GM18502 (cell line): ENCODE measurements around the gene FOXRED2.
"Not testable (repeated sequence)": the region's sequence is repeated elsewhere in the genome, so short reads cannot be mapped to it uniquely, and the experiment has no call there.

Experiments
- ATAC-seq: cut with Tn5 transposase; IDR thresholded peaks from one replicate; pipeline ENCODE4 v1.9.1; 2021; ENCODE audit warnings: mild to moderate bottlenecking; ENCODE audit not compliant: unreplicated experiment, poor library complexity

The FOXRED2 gene

GRCh38 chr22:36452978-36453607 lies 53.7 kb downstream of the FOXRED2 start:
- ATAC-seq, result not testable (repeated sequence)

DNA sequence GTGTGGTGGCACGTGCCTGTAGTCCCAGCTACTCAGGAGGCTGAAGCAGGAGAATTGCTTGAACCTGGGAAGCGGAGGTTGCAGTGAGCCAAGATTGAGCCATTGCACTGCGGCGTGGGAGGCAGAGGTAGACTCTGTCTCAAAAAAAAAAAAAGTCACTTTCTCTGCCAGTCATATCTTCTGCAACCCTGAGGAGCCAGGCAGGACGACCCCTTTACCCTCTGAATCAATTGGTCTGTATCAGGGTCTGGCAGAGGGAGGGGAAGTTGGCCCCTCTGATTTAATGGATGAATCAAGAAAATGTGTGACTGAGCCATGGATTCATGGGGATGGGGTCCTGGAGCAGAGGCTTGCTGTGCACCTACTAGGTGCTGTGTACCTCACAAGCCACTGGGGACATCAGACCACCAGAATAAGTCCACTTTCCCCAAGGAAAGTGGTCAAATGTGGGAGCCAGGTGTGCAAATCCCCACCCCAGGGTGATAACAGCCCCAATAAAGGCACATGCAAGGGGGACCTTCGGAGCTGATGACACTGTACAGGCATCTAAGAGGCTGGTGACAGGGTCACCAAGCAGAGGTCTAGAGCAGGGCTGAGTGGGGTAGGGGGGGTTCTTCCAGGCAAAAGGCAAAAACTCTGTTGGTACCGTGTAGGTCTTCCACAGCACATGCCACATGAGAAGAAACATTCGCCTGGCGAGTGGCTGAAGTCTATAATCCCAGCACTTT lies 54.4 kb downstream of the FOXRED2 start:
- no peak for ATAC-seq

DNA sequence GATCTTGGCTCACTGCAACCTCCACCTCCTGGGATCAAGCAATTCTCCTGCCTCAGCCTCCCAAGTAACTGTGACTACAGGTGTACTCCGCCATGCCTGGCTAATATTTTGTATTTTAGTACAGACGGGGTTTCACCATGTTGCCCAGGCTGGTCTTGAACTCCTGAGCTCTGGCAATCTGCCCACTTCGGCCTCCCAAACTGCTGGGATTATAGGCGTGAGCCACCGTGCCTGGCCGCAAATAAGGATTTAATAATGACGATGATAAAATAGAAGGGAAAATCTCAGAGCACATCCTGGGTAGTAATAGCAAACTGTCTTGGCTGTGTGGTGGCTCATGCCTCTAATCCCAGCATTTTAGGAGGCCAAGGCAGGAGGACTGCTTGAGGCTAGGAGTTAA lies 55.9 kb downstream of the FOXRED2 start:
- not testable (repeated sequence) for ATAC-seq

DNA sequence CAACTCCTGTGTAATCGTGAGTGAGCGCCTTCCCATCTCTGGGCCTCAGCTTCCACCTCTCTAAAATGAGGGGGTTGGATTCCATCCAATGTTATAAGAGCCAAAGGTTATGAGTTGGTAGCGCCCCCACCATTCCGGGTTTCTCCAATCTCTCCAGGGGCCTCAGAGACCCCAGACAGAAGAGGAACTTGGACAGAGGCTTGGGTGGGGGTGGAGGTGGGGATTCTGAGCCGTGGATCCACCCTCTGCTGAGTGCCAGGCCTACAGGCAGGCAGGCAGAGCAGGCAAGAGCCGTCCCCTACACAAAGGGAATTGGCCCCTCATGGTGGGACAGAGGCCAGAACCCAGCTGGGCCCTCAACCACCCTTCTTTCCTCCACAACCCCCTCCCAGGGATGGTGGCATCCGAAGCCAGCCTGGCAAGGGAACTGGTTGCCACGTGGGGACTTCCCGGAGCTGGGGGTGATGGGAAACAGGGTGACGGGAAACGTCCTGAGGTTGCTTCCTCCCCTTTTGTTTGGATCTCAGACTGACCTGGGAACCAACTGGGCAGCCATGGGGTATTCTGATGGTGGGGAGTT lies 57.2 kb downstream of the FOXRED2 start:
- no peak for ATAC-seq

GRCh38 chr22:36447632-36448031 lies 59.2 kb downstream of the FOXRED2 start:
- ATAC-seq, result no peak

- no peak for ATAC-seq
These were observed 61.6 kb downstream of the FOXRED2 start for GRCh38 chr22:36445158-36445668.

DNA sequence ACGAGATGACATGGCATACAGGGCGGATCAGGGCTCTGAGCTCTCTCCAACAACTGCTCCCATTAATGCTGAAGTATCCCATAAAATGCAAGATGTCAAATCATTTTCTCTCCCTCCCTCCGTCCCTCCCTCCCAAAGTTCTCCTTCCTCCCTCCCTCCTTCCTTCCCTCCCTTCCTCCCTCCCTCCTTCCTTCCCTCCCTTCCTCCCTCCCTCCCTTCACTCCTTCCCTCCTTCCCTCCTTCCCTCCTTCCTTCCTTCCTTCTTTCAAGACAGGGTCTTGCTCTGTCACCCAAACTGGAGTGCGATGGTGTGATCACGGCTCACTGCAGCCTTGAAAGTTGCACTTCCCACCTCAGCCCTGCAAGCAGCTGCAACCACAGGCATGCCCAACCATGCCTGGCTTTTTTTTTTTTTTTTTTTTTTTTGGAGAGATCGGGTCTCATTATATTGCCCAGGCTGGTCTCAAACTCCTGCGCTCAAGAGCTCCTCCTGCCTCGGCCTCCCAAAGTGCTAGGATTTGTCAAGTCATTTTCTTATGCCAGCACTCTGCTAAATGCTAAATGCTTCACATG lies 63.6 kb downstream of the FOXRED2 start:
- no peak for ATAC-seq

DNA sequence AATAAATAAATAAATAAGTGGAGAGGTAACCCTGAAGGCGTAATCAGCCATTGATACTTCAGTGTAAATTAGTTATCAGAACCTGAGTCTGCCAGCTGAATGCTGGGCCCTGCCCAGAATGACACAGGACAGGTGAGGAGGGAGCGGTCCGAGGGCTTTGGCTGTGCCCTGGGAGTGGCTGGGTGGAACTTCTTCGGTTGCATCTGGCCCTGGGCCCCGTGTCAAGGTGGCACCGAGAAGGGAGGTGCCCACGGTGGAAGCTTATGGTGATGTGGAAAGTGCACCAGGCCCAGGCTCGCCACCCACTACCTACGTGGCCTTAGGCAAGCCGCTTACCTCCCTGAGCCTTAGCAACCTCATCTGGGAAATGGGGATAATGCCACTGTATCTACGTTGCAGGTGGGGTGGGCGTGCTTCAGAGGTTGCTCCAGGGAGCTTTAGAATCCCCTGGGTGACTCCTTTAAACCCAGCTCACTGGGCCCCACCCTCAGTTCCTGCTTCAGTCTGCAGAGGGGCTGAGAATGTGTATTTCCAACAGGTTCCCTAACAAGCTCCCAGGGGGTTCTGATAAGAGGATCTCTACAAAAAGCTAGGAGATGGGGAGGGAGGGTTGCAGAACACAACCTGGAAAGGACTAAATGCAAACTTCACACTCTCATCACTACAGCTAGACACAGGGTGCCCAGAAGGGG lies 64.2 kb downstream of the FOXRED2 start:
- no peak for ATAC-seq

- no peak for ATAC-seq
These were observed 66.3 kb downstream of the FOXRED2 start for GRCh38 chr22:36440429-36441002.

- no peak for ATAC-seq
These were observed 67.2 kb downstream of the FOXRED2 start for GRCh38 chr22:36439481-36440271.
